ENCODE data around the gene TAS2R41. TPM values are rescaled to one million over a fixed set of nuclear protein-coding genes. Genes with fewer than 3 reads are reported as not detected.

Gene TAS2R41
- total and polyA plus RNA-seq, 2 donors from 2014 or later, result not detected

DNA sequence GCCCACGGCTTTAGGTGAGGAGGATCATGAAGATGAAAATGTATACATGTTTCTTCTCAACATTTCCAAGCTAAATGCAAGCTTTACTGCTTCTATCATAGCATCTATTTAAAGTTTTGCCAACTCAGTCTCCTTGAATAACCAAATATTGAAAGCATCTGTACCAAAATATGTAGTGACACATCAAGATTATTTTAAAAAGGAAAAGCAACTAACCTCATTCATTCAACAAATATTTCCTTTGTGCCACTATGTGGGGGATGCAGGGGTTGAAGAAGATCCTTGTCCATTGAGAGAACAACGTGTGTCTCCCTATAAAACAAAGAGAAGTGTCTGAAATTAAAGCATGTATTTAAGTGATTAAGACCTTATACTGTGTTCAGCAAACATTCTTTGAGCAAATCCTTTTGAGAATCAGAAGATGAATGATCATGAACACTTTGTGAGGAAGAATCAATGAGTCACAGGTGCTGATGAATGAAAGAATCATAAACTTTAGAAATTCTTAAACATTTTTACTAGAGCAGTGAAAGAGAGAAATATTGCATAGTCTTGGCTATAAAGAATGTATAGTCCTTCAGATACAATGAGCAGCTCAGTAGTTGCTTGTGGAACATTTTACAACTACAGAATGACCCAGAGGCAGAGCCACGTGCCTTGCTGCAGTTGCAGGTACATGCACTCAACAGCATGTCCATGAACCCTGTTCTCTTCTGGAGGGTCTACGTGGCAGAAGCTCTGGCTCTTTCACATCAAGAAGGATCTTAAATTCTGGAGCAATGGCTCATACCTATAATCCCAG, 20.5 kb upstream of the TAS2R41 start:
- FAIRE-seq, result no peak
- no peak overlapping the region for H3K9ac ChIP-seq (ENCODE audit: low read length in 3 of 3)
- H3K9me3 ChIP-seq (ENCODE audit: control insufficient read depth in 2 of 3, insufficient read depth in 1 of 3, low read length in 3 of 3), result no peaks in the 10 kb centered on the region
- H3K4me1 ChIP-seq (ENCODE audit: control insufficient read depth in 2 of 3, insufficient read depth in 2 of 3, low read depth in 1 of 3, low read length in 3 of 3), result no peaks in the 10 kb centered on the region
- TF ChIP-seq CTCF (IDR thresholded peaks at IDR 0.05; ENCODE audit: borderline replicate concordance, extremely low read depth, insufficient read depth), result no peak
- no peaks in the 10 kb centered on the region for H3K36me3 ChIP-seq (ENCODE audit: control insufficient read depth in 2 of 3, insufficient read depth in 3 of 3, low read length in 3 of 3)
- intact Hi-C loops (cut with DNase I), result no loop called here
- no peaks in the 10 kb centered on the region for H3K27me3 ChIP-seq (ENCODE audit: control insufficient read depth, insufficient read depth, low read length)
- H3K4me3 ChIP-seq (ENCODE audit: low read length in 3 of 3), result no peak overlapping the region
- no peak for DNase-seq
- H3K27ac ChIP-seq (ENCODE audit: low read depth in 2 of 2, low read length in 2 of 2), result no peak overlapping the region

GRCh38 chr7:143458263-143458662, 19.4 kb upstream of the TAS2R41 start:
- H3K9me3 ChIP-seq (ENCODE audit: control insufficient read depth in 2 of 3, insufficient read depth in 1 of 3, low read length in 3 of 3), result no peaks in the 10 kb centered on the region
- no peaks in the 10 kb centered on the region for H3K36me3 ChIP-seq (ENCODE audit: control insufficient read depth in 2 of 3, insufficient read depth in 3 of 3, low read length in 3 of 3)
- FAIRE-seq (no peak), DNase-seq (no peak)
- H3K9ac ChIP-seq (ENCODE audit: low read length in 3 of 3), result no peak overlapping the region
- intact Hi-C loops (cut with DNase I), result no loop called here
- no peaks in the 10 kb centered on the region for H3K27me3 ChIP-seq (ENCODE audit: control insufficient read depth, insufficient read depth, low read length)
- H3K4me3 ChIP-seq (ENCODE audit: low read length in 3 of 3), result no peak overlapping the region
- no peaks in the 10 kb centered on the region for H3K4me1 ChIP-seq (ENCODE audit: control insufficient read depth in 2 of 3, insufficient read depth in 2 of 3, low read depth in 1 of 3, low read length in 3 of 3)
- TF ChIP-seq CTCF (IDR thresholded peaks at IDR 0.05; ENCODE audit: borderline replicate concordance, extremely low read depth, insufficient read depth), result no peak
- H3K27ac ChIP-seq (ENCODE audit: low read depth in 2 of 2, low read length in 2 of 2), result no peak overlapping the region

- TF ChIP-seq CTCF (IDR thresholded peaks at IDR 0.05; ENCODE audit: borderline replicate concordance, extremely low read depth, insufficient read depth), result no peak
- no peaks in the 10 kb centered on the region for H3K4me1 ChIP-seq (ENCODE audit: control insufficient read depth in 2 of 3, insufficient read depth in 2 of 3, low read depth in 1 of 3, low read length in 3 of 3)
- no peak overlapping the region for H3K27ac ChIP-seq (ENCODE audit: low read depth in 2 of 2, low read length in 2 of 2)
- FAIRE-seq (no peak), DNase-seq (no peak)
- intact Hi-C loops (cut with DNase I), result no loop called here
- H3K9ac ChIP-seq (ENCODE audit: low read length in 3 of 3), result no peak overlapping the region
- H3K27me3 ChIP-seq (ENCODE audit: control insufficient read depth, insufficient read depth, low read length), result no peaks in the 10 kb centered on the region
- no peak overlapping the region for H3K4me3 ChIP-seq (ENCODE audit: low read length in 3 of 3)
- no peaks in the 10 kb centered on the region for H3K9me3 ChIP-seq (ENCODE audit: control insufficient read depth in 2 of 3, insufficient read depth in 1 of 3, low read length in 3 of 3)
- no peaks in the 10 kb centered on the region for H3K36me3 ChIP-seq (ENCODE audit: control insufficient read depth in 2 of 3, insufficient read depth in 3 of 3, low read length in 3 of 3)
These were observed 19.0 kb upstream of the TAS2R41 start for GRCh38 chr7:143458681-143459080.
